Mesodermal cell (in vitro differentiated cells): ENCODE data around the gene CACNA1C.

ENCODE experiments used
- H3K27ac ChIP-seq: 2 replicates; pipeline ENCODE4 v1.7.0; 2013; ENCODE audit warnings: mild to moderate bottlenecking, low read depth, low read length, moderate library complexity; ENCODE audit not compliant: severe bottlenecking
- H3K36me3 ChIP-seq: 2 replicates; pipeline ENCODE4 v1.7.1; 2013; ENCODE audit warnings: mild to moderate bottlenecking, low read length, moderate library complexity; ENCODE audit not compliant: control insufficient read depth, insufficient read depth
- H3K4me1 ChIP-seq: one replicate; pipeline ENCODE4 v1.7.1; 2013; ENCODE audit warnings: mild to moderate bottlenecking, low read length; ENCODE audit not compliant: insufficient read depth, control insufficient read depth, poor library complexity, severe bottlenecking
- H3K4me3 ChIP-seq: 2 replicates; pipeline ENCODE4 v1.7.0; 2013; ENCODE audit warnings: low read length, control low read depth, mild to moderate bottlenecking; ENCODE audit not compliant: insufficient read depth, poor library complexity, severe bottlenecking; ENCODE audit errors: extremely low read depth
- H3K9me3 ChIP-seq: 2 replicates; pipeline ENCODE4 v1.7.1; 2013; ENCODE audit warnings: mild to moderate bottlenecking, low read length, moderate library complexity; ENCODE audit not compliant: control insufficient read depth
- WGBS, 2 experiments: methylation state at CpG; one replicate each; pipeline ENCODE4 v1.1.5; 2013; ENCODE audit warnings: missing lambda C conversion rate in 2 of 2; ENCODE audit not compliant: insufficient coverage in 2 of 2; 5-methylcytosine and 5-hydroxymethylcytosine counted together

Gene CACNA1C

DNA sequence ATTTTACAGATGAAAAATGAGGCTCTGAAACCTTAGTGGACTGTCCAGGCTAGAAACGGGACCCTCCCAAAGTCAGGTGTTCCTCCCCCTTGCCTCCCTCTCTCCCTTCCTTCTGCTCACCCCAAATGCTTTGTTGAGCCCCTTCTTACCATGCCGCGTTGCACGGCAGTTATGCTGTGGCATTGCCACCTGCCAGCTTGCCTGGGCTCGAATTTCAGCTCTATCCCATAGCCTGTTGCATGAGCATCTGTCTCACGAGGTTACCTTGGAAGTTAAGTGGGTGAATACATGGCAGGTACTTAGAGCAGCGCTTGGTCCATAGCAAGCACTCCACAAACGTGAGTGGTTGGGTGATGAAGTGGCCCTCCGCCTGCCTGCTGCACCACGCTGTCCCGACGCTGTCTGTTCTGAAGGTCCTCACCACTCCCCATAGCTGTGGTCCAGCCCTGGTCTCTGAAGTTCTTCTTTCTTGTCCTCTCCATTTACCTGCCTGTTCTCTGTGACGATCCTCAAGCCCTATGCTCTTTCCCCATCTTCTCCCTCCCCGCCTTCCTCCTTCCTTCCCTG lies 269.9 kb downstream of the CACNA1C start:
- Histone ChIP-seq H3K4me3 (no peak overlapping the region), H3K4me1 (peaks cover 45% of the 10 kb centered on the region), H3K9me3 (no peaks in the 10 kb centered on the region), H3K36me3 (no peaks in the 10 kb centered on the region), H3K27ac (no peak overlapping the region)
- 94 to 97% methylated on average over 13 to 14 of the region's 14 CpGs for WGBS, 2 experiments

DNA sequence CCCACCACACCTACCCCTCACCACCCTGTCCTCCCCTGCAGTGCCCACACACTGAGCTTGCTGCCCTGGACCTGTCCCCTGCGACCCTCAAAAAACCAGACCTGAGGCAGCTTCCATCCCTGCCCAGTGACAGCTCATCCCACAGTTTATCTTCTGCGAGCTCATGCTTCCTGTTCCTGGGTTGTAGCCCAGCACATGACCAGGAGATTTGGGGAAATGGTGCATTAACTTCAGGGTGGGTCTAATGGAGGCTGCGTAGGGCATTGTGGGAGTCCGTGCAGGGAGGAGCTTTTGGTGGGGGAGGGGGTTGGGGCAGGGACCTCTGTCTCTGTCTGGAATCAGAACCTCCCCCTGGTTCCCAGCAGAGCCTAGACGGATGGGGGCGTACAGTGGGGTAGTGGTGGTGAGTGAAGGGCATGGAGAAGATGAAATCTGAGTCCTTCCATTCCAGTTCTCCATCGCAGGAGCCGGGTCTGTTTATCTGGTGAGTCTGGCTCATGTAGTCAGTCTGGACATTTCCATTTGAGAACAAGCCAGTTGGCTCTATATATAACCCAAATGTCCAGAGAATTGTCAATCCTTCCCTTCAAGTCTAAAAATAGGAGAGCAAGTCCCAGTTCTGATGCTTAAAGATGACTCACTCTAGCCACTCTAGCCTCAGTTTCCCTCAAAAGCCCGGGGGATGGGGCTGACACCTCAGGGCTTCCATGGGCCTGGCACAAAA lies 270.9 kb downstream of the CACNA1C start:
- no peaks in the 10 kb centered on the region for H3K36me3 ChIP-seq
- peak overlapping the region; percentile 29 for H3K27ac ChIP-seq
- H3K9me3 ChIP-seq: no peaks in the 10 kb centered on the region
- 85 to 95% methylated on average over 4 to 5 of the region's 9 CpGs for WGBS, 2 experiments
- H3K4me3 ChIP-seq: no peak overlapping the region
- peaks cover 45% of the 10 kb centered on the region for H3K4me1 ChIP-seq

DNA sequence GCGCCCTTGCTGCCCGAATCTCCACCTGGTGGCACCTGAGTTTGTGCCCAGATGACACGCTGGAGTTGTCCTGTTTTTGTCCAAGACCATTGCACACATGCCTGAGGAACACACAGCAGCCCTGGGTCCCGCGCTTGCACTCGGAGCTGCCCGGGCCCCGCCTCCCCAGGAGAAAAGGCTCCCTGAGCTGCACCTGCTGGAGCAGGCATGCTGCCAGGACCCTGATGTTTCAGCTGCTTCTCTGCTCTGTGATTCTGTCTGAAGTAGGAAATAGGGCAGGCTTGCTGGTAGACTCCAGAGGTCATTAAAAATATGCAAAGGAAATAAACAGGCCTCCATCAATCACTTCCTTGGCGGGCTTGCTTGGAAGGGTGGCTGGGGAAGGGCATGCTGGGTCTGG lies 271.6 kb downstream of the CACNA1C start:
- Histone ChIP-seq H3K4me3 (no peak overlapping the region), H3K4me1 (peaks cover 40% of the 10 kb centered on the region), H3K27ac (no peak overlapping the region), H3K9me3 (no peaks in the 10 kb centered on the region), H3K36me3 (no peaks in the 10 kb centered on the region)
- 92 to 96% methylated on average over 8 to 9 of the region's 9 CpGs for WGBS, 2 experiments

DNA sequence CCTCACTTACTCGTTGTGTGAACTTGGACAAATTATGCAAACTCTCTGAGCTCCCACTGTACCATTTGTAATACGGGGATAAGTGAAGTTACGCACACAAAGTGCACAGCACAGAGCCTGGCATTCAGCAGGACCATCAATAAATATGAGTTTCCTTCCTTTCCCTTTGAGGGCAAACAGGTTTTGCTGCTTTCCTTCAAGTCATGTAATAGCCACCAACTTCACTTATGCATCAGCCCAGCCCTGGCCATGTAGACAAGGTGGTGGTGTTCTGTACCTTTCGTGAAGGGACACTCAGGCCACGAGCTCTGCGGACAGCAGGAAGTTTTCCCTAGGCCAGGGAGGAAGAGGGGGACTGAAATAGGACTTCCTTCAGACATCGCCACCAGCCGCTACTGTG lies 272.7 kb downstream of the CACNA1C start:
- H3K4me1 ChIP-seq: peaks cover 30% of the 10 kb centered on the region
- no peak overlapping the region for H3K4me3 ChIP-seq
- H3K9me3 ChIP-seq: no peaks in the 10 kb centered on the region
- 94 to 99% methylated on average over 7 to 8 of the region's 8 CpGs for WGBS, 2 experiments
- H3K27ac ChIP-seq: no peak overlapping the region
- H3K36me3 ChIP-seq: no peaks in the 10 kb centered on the region

DNA sequence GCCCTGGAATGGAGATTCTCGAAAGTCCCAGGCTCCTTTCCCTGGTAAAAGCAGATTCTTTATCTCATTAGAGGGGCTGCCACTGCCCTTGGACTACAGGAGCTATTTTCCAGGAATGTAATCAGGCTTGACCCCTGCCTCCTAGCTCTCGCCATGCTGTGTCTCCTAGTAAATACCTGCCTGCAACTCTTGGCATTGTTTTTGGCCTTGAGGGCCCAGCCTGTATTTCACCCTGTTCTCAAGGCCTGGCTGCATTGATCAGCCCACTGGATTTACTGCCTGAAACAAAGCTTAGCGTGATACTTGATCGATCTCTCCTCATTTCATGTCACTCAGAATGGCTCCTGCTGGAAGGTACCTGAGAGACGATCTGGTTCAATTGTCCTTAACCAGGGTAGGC lies 273.7 kb downstream of the CACNA1C start:
- H3K9me3 ChIP-seq: no peaks in the 10 kb centered on the region
- WGBS, 2 experiments: 92 to 98% methylated on average over 5 of the region's 5 CpGs
- H3K4me1 ChIP-seq: peaks cover 22% of the 10 kb centered on the region
- no peak overlapping the region for H3K4me3 ChIP-seq
- no peaks in the 10 kb centered on the region for H3K36me3 ChIP-seq
- H3K27ac ChIP-seq: no peak overlapping the region

DNA sequence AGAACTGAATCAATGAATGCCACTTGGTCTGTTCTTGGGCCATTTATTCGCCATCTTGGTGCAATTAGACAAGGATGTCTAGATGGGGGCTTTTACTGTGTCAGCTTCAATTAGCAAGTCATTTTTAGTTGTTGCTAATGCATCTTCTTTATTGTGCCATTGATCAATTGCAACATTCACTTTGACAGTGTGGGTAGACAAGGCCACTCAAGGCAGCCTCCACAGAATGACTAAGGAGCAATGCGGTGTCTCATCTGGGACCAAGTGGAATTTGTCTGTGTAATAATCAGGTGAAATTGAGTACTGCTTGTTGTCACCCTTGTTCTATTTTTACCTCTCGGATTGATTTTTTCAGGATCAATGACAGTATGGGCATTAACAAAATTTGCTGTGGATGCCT lies 275.9 kb downstream of the CACNA1C start:
- H3K27ac ChIP-seq: no peak overlapping the region
- peaks cover 31% of the 10 kb centered on the region for H3K4me1 ChIP-seq
- no peaks in the 10 kb centered on the region for H3K9me3 ChIP-seq
- 96 to 97% methylated on average over 3 of the region's 3 CpGs for WGBS, 2 experiments
- no peak overlapping the region for H3K4me3 ChIP-seq
- H3K36me3 ChIP-seq: no peaks in the 10 kb centered on the region

DNA sequence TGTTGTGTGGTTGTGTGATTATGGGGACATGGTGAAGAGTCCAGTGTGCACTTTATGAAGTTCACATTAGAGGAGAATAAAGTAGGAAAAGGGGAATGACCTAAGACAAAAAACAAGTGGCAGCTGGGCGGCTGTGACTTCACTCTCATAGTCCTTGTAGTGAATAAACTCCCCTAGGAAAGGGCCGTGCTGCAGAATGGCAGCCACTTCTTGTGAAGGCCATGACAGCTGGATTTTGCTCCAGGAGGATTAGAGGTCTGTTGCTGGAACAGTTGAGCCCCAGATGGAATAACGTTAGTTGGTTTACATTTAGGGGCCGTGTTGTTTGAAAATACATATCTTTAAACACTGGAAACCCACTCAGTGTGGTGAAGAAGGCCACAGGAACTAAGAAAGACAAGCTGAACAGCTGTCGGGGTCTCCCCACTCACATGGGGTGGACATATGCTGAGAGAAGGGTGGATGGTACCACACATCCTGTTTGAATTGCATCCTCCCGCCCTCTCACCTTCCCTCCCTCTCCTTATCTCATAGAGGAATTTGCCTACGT lies 276.9 kb downstream of the CACNA1C start:
- WGBS, 2 experiments: 88 to 92% methylated on average over 2 to 6 of the region's 7 CpGs
- no peak overlapping the region for H3K27ac ChIP-seq
- no peaks in the 10 kb centered on the region for H3K36me3 ChIP-seq
- no peaks in the 10 kb centered on the region for H3K9me3 ChIP-seq
- H3K4me3 ChIP-seq: no peak overlapping the region
- H3K4me1 ChIP-seq: peaks cover 30% of the 10 kb centered on the region

DNA sequence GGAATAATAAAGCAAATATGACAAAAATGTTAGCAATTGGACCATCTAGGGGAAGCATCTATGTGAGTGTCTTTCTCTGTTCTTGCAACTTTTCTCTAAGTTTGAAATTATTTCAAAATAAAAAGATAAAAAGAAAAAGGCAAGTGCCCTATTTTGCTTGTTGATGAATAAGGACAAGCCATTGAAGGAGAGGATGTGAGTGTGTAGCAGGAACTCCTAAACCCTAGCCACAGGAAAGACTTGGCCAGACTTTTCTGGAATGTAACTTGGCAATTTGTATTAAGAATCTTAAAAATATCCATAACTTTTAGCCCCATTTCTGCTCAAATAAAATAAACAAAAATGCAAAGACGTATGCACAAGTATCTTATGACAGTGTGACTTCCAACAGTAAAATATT lies 279.4 kb downstream of the CACNA1C start:
- no peak overlapping the region for H3K27ac ChIP-seq
- no CpG with 5 or more reads among the region's 1 CpG for WGBS, 2 experiments
- H3K9me3 ChIP-seq: no peaks in the 10 kb centered on the region
- H3K36me3 ChIP-seq: no peaks in the 10 kb centered on the region
- no peak overlapping the region for H3K4me3 ChIP-seq
- H3K4me1 ChIP-seq: peaks cover 48% of the 10 kb centered on the region

DNA sequence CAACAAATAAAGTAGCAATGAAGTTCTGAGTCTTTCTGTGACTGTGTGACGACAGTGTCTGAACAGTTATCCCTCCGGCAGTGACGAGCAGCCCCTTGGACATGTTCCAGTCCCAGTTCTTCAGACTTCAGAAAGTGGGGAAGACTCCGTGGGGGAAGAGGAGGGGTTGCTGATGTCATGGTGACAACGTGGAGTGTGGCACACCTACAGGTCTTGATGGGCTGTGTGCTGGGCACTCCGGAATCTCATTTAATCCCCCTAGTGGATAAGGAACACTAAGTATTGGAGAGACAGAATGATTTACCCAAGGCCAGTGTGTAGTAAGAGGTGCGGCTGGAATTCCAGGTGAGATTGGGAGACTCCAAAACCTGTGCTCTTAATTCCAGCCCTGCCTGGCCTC lies 280.2 kb downstream of the CACNA1C start:
- Histone ChIP-seq H3K9me3 (no peaks in the 10 kb centered on the region), H3K4me1 (peaks cover 55% of the 10 kb centered on the region), H3K4me3 (no peak overlapping the region), H3K27ac (peak overlapping the region; percentile 62), H3K36me3 (no peaks in the 10 kb centered on the region)
- WGBS, 2 experiments: 79 to 89% methylated on average over 5 to 6 of the region's 7 CpGs

DNA sequence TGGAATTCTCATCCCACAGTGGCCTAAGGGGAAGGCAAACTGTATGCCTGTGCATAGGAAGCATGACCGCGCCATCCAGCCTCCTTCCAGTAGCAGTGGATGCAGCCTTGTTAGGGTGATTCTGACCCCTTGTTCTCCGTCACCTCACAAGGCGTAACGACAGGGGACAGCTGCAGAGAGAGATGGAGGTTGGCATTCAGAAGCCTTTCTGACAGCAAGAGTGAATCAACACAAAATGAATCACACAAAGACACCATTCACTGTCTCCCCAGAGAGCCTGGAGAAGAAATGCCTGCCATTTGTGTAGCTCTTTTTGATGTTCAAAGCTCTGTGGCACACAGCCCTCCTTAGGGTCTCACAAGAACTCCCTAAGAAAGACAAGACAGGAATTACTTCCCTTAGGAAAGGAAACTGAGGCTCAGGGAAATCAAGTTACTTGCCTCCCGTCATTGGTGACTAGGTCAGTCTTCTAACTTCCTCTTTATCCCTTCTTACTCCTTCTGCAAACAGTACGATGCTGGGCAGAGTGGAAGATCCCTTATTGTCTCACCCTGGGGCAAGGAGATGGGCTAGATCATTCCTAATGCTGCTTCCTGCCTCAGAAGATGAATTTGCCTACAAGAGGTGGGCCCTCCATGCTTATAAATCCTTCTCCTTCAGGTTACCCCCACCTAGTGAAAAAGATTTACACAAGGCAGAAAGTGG lies 280.9 kb downstream of the CACNA1C start:
- H3K27ac ChIP-seq: peak overlapping the region; percentile 62
- WGBS, 2 experiments: 89 to 97% methylated on average over 4 to 7 of the region's 7 CpGs
- H3K36me3 ChIP-seq: no peaks in the 10 kb centered on the region
- no peaks in the 10 kb centered on the region for H3K9me3 ChIP-seq
- no peak overlapping the region for H3K4me3 ChIP-seq
- peaks cover 60% of the 10 kb centered on the region for H3K4me1 ChIP-seq
